GM12875 (cell line): ENCODE data around the gene GBGT1.

Source experiments
- H3K4me3 ChIP-seq: one replicate; pipeline ENCODE4 v1.5.1; 2011; ENCODE audit warnings: low read depth, low read length, control low read depth
- CTCF ChIP-seq: IDR thresholded peaks from 2 replicates; pipeline ENCODE4 v1.5.1; 2011; ENCODE audit warnings: low read depth, mild to moderate bottlenecking, control low read depth, inconsistent platforms, low read length, moderate library complexity, borderline replicate concordance; ENCODE audit not compliant: insufficient read depth

The GBGT1 gene

GRCh38 chr9:133144142-133144903 is 19.4 kb downstream of the GBGT1 start:
- TF ChIP-seq CTCF, result peak; percentile 98
- peak overlapping the region; percentile 38 for H3K4me3 ChIP-seq

- H3K4me3 ChIP-seq, result peak overlapping the region; percentile 38
- no peak for TF ChIP-seq CTCF
Measured at GRCh38 chr9:133143639-133144141, 20.0 kb downstream of the GBGT1 start.

- TF ChIP-seq CTCF, result no peak
- H3K4me3 ChIP-seq, result no peak overlapping the region
Measured at GRCh38 chr9:133142684-133143622, 20.8 kb downstream of the GBGT1 start.

GRCh38 chr9:133141833-133142595 is 21.7 kb downstream of the GBGT1 start:
- H3K4me3 ChIP-seq, result peak overlapping the region; percentile 28
- no peak for TF ChIP-seq CTCF

- H3K4me3 ChIP-seq, result no peak overlapping the region
- TF ChIP-seq CTCF, result no peak
Measured at GRCh38 chr9:133140606-133141005, 23.1 kb downstream of the GBGT1 start.

GRCh38 chr9:133140174-133140505 is 23.6 kb downstream of the GBGT1 start:
- H3K4me3 ChIP-seq, result no peak overlapping the region
- TF ChIP-seq CTCF, result no peak
